Fibroblast of lung (primary cell): ENCODE measurements around the gene PRDM16. TPM values are rescaled to one million over a fixed set of nuclear protein-coding genes. Genes with fewer than 3 reads are reported as not detected.
"Not testable (repeated sequence)": the region's sequence is repeated elsewhere in the genome, so short reads cannot be mapped to it uniquely, and the experiment has no call there.

Experiments
- DNase-seq, 2 donors: peaks; one replicate each; pipeline versions ENCODE4 v3.0.0 to v3.0.0-alpha.2; 2010; ENCODE audit warnings: low read depth in 2 of 2
- H2AFZ ChIP-seq: 2 replicates; pipeline ENCODE4 v1.5.1; 2012; ENCODE audit warnings: low read length, control low read depth, inconsistent platforms
- H3K27ac ChIP-seq: 2 replicates; pipeline ENCODE4 v1.5.1; 2011; ENCODE audit warnings: low read length, control low read depth; ENCODE audit not compliant: insufficient read depth
- H3K27me3 ChIP-seq: 2 replicates; pipeline ENCODE4 v1.5.1; 2011; ENCODE audit warnings: mild to moderate bottlenecking, low read length; ENCODE audit not compliant: control insufficient read depth, insufficient read depth
- H3K36me3 ChIP-seq: 2 replicates; pipeline ENCODE4 v1.5.1; 2011; ENCODE audit warnings: low read length; ENCODE audit not compliant: control insufficient read depth, insufficient read depth
- H3K4me1 ChIP-seq: 2 replicates; pipeline ENCODE4 v1.5.1; 2011; ENCODE audit warnings: low read length; ENCODE audit not compliant: control insufficient read depth, insufficient read depth; ENCODE audit errors: extremely low read depth
- H3K4me2 ChIP-seq: 2 replicates; pipeline ENCODE4 v1.5.1; 2011; ENCODE audit warnings: low read length, control low read depth; ENCODE audit not compliant: insufficient read depth; ENCODE audit errors: extremely low read depth
- H3K4me3 ChIP-seq, 4 experiments: fragments of 200-600 bp in 1 of 4; sonication (generic) in 1 of 4; replicated peaks in 1 of 4; 2 replicates each; pipeline ENCODE4 v1.5.1; 2011 to 2016; ENCODE audit warnings: low read length in 4 of 4, low read depth in 3 of 4, mild to moderate bottlenecking in 3 of 4, control low read depth in 2 of 4, inconsistent platforms in 1 of 4, mixed read lengths in 1 of 4; ENCODE audit not compliant: insufficient read depth in 1 of 4; ENCODE audit errors: control extremely low read depth in 1 of 4
- H3K79me2 ChIP-seq: 2 replicates; pipeline ENCODE4 v1.5.1; 2012; ENCODE audit warnings: mild to moderate bottlenecking, low read length, inconsistent platforms; ENCODE audit not compliant: control insufficient read depth, insufficient read depth
- H3K9ac ChIP-seq: 2 replicates; pipeline ENCODE4 v1.5.1; 2011; ENCODE audit warnings: mild to moderate bottlenecking, low read length, control low read depth; ENCODE audit not compliant: insufficient read depth
- H3K9me3 ChIP-seq: 2 replicates; pipeline ENCODE4 v1.5.1; 2012; ENCODE audit warnings: low read depth, low read length; ENCODE audit not compliant: control insufficient read depth, insufficient read depth
- H4K20me1 ChIP-seq: 2 replicates; pipeline ENCODE4 v1.5.1; 2011; ENCODE audit warnings: low read length; ENCODE audit not compliant: control insufficient read depth, insufficient read depth; ENCODE audit errors: extremely low read depth
- EZH2 ChIP-seq: IDR thresholded peaks from 2 replicates; pipeline ENCODE4 v1.5.1; 2012; ENCODE audit warnings: low read length, control low read depth, mild to moderate bottlenecking; ENCODE audit errors: missing control alignments
- polyA plus RNA-seq, 2 donors: library from polyadenylated mRNA; depleted of rRNA in 1 of 2; stranded (reverse) in 1 of 2; unstranded in 1 of 2; fragments of >200 nt; gene quantifications; 2 replicates each; pipeline ENCODE4 v1.2.1, GENCODE V29; 2011 to 2012; ENCODE audit warnings: missing spikeins in 1 of 2
- total RNA-seq: library from RNA; depleted of rRNA; stranded (reverse); fragments of >200 nt; gene quantifications from 2 replicates; pipeline ENCODE4 v1.2.1, GENCODE V29; 2014
- TF ChIP-seq, protein P1 (sequence below), 2 donors: IDR thresholded peaks in 1 of 2; conservative IDR thresholded peaks in 1 of 2; 1 replicate in 1 of 2; 2 replicates in 1 of 2; pipeline ENCODE4 v1.5.1; 2011 to 2012; ENCODE audit warnings: low read length in 2 of 2, control low read depth in 1 of 2, inconsistent platforms in 1 of 2, low read depth in 1 of 2, mild to moderate bottlenecking in 1 of 2

PRDM16 gene
- total and polyA plus RNA-seq, 2 donors (not counting 1 experiment from before 2014, with no cell fraction given): 0.30 to 1.8 TPM

DNA sequence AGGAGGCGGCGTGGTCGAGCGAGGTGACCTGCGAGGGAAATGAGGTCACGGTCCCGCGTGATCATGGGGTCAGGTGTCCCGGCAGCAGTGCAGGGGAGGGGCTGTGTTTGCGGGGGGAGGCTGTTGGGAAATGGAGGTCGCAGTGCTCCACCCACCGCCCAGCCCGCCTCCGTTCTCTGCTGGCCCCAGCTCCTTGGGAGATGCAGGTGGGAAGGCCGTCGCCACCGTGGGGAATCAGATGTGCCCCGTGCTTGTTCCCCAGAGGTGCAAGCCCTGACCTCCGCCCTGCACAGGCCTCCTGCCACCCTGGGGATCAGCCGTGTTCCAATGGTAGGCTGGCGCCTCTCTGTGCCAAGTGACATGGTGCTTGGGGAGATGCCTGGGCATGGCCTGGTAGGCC, 95.7 kb downstream of the PRDM16 start:
- Histone ChIP-seq H3K4me3 (no peak overlapping the region), H3K9me3 (no peaks in the 10 kb centered on the region), H3K4me1 (no peaks in the 10 kb centered on the region), H3K4me2 (no peak overlapping the region), H3K9ac (no peak overlapping the region), H3K27ac (no peak overlapping the region), H4K20me1 (no peaks in the 10 kb centered on the region), H3K36me3 (no peaks in the 10 kb centered on the region), H3K79me2 (no peaks in the 10 kb centered on the region), H2AFZ (no peak overlapping the region), H3K27me3 (no peaks in the 10 kb centered on the region)
- TF ChIP-seq, protein P1, sequence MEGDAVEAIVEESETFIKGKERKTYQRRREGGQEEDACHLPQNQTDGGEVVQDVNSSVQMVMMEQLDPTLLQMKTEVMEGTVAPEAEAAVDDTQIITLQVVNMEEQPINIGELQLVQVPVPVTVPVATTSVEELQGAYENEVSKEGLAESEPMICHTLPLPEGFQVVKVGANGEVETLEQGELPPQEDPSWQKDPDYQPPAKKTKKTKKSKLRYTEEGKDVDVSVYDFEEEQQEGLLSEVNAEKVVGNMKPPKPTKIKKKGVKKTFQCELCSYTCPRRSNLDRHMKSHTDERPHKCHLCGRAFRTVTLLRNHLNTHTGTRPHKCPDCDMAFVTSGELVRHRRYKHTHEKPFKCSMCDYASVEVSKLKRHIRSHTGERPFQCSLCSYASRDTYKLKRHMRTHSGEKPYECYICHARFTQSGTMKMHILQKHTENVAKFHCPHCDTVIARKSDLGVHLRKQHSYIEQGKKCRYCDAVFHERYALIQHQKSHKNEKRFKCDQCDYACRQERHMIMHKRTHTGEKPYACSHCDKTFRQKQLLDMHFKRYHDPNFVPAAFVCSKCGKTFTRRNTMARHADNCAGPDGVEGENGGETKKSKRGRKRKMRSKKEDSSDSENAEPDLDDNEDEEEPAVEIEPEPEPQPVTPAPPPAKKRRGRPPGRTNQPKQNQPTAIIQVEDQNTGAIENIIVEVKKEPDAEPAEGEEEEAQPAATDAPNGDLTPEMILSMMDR (conservative IDR thresholded peaks at IDR 0.05 in 1 of 2, IDR thresholded peaks at IDR 0.05 in 1 of 2; ENCODE audit: low read depth in 1 of 2, low read length in 2 of 2): no peak
- TF ChIP-seq EZH2: no peak
- no peak for DNase-seq

DNA sequence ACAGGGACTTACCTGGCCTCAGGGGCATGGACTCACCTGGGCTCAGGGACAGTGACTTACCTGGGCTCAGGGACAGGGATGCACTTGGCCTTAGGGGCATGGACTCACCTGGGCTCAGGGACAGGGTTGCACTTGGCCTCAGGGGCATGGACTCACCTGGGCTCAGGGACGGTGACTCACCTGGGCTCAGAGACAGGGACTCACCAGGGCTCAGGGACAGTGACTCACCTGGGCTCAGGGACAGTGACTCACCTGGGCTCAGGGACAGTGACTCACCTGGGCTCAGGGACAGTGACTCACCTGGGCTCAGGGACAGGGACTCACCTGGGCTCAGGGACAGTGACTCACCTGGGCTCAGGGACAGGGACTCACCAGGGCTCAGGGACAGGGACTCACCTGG, 96.2 kb downstream of the PRDM16 start:
- H3K79me2 ChIP-seq, H3K27me3 ChIP-seq, H3K4me1 ChIP-seq, H4K20me1 ChIP-seq, H3K4me2 ChIP-seq, H2AFZ ChIP-seq, H3K36me3 ChIP-seq, H3K4me3 ChIP-seq, H3K27ac ChIP-seq, H3K9ac ChIP-seq, DNase-seq, H3K9me3 ChIP-seq: not testable (repeated sequence)

DNA sequence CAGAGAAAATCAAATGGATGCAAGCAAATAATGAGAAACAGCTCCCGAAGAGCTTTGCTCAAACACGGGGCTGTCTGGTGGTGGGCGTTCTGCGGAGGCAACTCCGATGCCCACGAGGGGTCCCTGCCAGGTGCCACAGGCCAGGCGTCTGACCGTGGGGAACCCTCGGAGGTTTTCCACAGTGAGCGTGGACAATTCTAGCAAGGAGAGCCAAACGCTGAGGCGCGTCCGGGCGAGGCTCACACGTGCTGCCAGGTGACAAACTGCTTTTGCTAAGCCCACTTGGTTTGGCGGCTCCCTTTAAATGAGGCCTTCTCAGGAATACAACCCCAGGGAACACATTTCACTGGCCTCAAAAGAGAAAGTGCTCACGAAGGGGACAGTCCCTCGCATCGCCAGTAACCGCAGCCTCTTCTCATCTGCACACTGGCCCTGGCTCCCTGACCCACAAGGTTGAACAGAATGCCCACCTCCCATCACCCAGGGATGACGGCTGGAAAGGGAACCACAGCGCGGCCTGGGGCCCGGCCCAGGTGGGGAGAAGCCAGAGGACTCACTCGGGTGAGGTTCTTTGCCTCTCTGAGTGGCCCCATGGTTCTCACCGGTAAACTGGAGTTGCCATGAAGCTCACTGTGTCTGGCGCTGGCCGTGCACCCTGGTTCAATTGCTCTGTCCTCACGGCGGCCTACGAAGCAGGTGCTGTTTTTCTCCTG, 97.4 kb downstream of the PRDM16 start:
- Histone ChIP-seq H3K27ac (no peak overlapping the region), H3K79me2 (no peaks in the 10 kb centered on the region), H3K27me3 (no peaks in the 10 kb centered on the region), H3K36me3 (no peaks in the 10 kb centered on the region), H3K4me3 (no peak overlapping the region), H3K9me3 (no peaks in the 10 kb centered on the region), H2AFZ (no peak overlapping the region), H3K4me1 (peaks cover under 1% of the 10 kb centered on the region), H3K4me2 (no peak overlapping the region), H3K9ac (no peak overlapping the region), H4K20me1 (no peaks in the 10 kb centered on the region)
- no peak for DNase-seq
- TF ChIP-seq EZH2: no peak
- TF ChIP-seq, protein P1 (conservative IDR thresholded peaks at IDR 0.05 in 1 of 2, IDR thresholded peaks at IDR 0.05 in 1 of 2; ENCODE audit: low read depth in 1 of 2, low read length in 2 of 2): no peak
